Tibial nerve (tissue), 4 donors: ENCODE data around the gene RCAN1.

Experiments
- EP300 ChIP-seq, 2 donors: sonication (generic); formaldehyde crosslinking; IDR thresholded peaks; one replicate each; pipeline ENCODE4 v1.6.1; 2017; ENCODE audit warnings: antibody characterized with exemption in 2 of 2, mild to moderate bottlenecking in 1 of 2
- TF ChIP-seq, protein P1 (sequence below), 5 experiments: fragments of 200-600 bp in 3 of 5; fragments of 450-650 bp in 2 of 5; sonication (generic) in 3 of 5; IDR thresholded peaks; one replicate each; pipeline ENCODE4 v1.5.1; 2016 to 2019; ENCODE audit warnings: antibody characterized with exemption in 5 of 5, mild to moderate bottlenecking in 3 of 5, moderate library complexity in 2 of 5

DNA sequence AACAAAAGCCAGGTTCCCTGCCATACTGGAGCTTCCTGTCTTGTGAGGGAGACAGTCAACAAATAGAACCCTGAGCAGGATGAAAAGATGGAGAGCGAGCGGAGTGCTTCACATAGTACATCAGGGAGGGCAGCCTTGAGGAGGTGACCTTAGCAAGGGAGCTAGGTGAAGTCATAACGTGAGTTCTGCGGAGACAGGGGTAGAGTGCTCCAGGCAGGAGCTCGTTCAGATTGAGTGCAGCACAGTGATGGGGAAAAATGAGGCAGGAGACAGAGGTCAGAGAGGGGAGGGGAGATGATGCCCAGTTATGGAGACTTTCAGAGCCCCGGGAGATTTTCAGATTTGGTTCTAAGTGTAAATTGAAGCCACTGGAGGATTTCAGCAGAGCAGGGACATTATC is 38.6 kb upstream of the RCAN1 start:
- TF ChIP-seq EP300 (IDR thresholded peaks at IDR 0.05) = no peak
- TF ChIP-seq, protein P1, sequence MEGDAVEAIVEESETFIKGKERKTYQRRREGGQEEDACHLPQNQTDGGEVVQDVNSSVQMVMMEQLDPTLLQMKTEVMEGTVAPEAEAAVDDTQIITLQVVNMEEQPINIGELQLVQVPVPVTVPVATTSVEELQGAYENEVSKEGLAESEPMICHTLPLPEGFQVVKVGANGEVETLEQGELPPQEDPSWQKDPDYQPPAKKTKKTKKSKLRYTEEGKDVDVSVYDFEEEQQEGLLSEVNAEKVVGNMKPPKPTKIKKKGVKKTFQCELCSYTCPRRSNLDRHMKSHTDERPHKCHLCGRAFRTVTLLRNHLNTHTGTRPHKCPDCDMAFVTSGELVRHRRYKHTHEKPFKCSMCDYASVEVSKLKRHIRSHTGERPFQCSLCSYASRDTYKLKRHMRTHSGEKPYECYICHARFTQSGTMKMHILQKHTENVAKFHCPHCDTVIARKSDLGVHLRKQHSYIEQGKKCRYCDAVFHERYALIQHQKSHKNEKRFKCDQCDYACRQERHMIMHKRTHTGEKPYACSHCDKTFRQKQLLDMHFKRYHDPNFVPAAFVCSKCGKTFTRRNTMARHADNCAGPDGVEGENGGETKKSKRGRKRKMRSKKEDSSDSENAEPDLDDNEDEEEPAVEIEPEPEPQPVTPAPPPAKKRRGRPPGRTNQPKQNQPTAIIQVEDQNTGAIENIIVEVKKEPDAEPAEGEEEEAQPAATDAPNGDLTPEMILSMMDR (IDR thresholded peaks at IDR 0.05) = no peak
